GM21576 (cell line): ENCODE measurements around the gene ASIC1.
"Not testable (repeated sequence)": the region's sequence is repeated elsewhere in the genome, so short reads cannot be mapped to it uniquely, and the experiment has no call there.

ENCODE experiments used
- ATAC-seq: cut with Tn5 transposase; IDR thresholded peaks from one replicate; pipeline ENCODE4 v1.9.1; 2021; ENCODE audit warnings: mild to moderate bottlenecking, moderate library complexity; ENCODE audit not compliant: unreplicated experiment

ASIC1 gene

GRCh38 chr12:50057000-50057841 lies at the start of gene ASIC1:
Gene ASIC1, plus strand, starts transcription at chr12:50057596. Its CDS starts 1,171 bp downstream, at chr12:50058767.
- no peak for ATAC-seq

GRCh38 chr12:50013361-50014147 lies 43.8 kb upstream of the ASIC1 start:
- ATAC-seq, result no peak

- no peak for ATAC-seq
Observed at GRCh38 chr12:50014342-50014741, 43.1 kb upstream of the ASIC1 start.

- ATAC-seq, result no peak
Observed at GRCh38 chr12:50016501-50017475, 40.6 kb upstream of the ASIC1 start.

GRCh38 chr12:50017641-50018040 lies 39.8 kb upstream of the ASIC1 start:
- ATAC-seq, result no peak

GRCh38 chr12:50018154-50018553 lies 39.2 kb upstream of the ASIC1 start:
- no peak for ATAC-seq

- ATAC-seq, result no peak
Observed at GRCh38 chr12:50018968-50019367, 38.4 kb upstream of the ASIC1 start.

- no peak for ATAC-seq
Observed at GRCh38 chr12:50019524-50019923, 37.9 kb upstream of the ASIC1 start.

- ATAC-seq, result no peak
Observed at GRCh38 chr12:50021031-50021430, 36.4 kb upstream of the ASIC1 start.

GRCh38 chr12:50022903-50023302 lies 34.5 kb upstream of the ASIC1 start:
- ATAC-seq, result no peak

- no peak for ATAC-seq
Observed at GRCh38 chr12:50024227-50024626, 33.2 kb upstream of the ASIC1 start.

GRCh38 chr12:50024805-50025186 lies 32.6 kb upstream of the ASIC1 start:
- ATAC-seq, result no peak

GRCh38 chr12:50025187-50026059 lies 32.0 kb upstream of the ASIC1 start, which contains the start of gene RACGAP1:
Gene RACGAP1, minus strand, starts transcription at chr12:50025494. Its CDS starts 8,779 bp downstream, at chr12:50016715.
- ATAC-seq, result peak; percentile 94

- ATAC-seq, result no peak
Observed at GRCh38 chr12:50026691-50027090, 30.7 kb upstream of the ASIC1 start.

GRCh38 chr12:50030449-50030848 lies 26.9 kb upstream of the ASIC1 start:
- not testable (repeated sequence) for ATAC-seq

GRCh38 chr12:50032515-50032853 lies 24.9 kb upstream of the ASIC1 start:
- ATAC-seq, result no peak

GRCh38 chr12:50032854-50033581 lies 24.4 kb upstream of the ASIC1 start:
- ATAC-seq, result no peak

- no peak for ATAC-seq
Observed at GRCh38 chr12:50038336-50038735, 19.1 kb upstream of the ASIC1 start.

- ATAC-seq, result no peak
Observed at GRCh38 chr12:50039151-50039835, 18.1 kb upstream of the ASIC1 start.
